Measurements from ENCODE around the gene MTX1.

DNA sequence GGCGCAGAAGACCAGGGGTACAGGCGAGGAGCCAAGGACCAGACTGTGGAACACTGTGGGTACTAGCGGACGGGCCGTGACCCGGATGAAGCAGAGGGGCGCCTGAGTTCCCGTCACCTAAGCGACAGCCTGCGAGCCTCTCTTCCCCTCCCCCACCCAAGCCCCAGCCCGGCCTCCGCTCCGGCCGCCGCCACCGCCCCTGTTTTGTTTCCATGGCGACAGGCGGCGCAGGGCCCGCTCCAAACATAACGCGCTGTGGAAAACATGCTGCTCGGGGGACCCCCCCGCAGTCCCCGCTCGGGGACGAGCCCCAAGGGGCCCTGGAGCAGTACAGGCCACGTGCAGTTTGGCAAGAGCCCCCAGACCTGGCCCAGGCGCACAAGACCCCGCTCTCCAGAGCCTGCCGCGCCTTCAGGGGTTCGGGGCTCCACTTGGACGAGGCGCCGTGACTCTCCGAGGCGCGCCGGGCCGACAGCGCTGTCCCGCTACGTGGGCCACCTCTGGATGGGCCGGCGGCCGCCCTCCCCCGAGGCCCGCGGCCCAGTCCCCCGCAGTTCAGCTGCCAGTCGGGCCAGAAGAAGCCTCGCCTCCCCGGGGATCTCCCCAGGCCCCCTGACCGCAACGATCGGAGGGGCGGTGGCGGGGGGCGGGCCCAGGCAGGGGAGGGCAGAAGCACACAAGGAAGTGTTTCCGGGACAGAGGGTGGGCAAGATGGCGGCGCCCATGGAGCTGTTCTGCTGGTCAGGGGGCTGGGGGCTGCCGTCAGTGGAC, at the start of gene MTX1:
- TF ChIP-seq, protein P1, sequence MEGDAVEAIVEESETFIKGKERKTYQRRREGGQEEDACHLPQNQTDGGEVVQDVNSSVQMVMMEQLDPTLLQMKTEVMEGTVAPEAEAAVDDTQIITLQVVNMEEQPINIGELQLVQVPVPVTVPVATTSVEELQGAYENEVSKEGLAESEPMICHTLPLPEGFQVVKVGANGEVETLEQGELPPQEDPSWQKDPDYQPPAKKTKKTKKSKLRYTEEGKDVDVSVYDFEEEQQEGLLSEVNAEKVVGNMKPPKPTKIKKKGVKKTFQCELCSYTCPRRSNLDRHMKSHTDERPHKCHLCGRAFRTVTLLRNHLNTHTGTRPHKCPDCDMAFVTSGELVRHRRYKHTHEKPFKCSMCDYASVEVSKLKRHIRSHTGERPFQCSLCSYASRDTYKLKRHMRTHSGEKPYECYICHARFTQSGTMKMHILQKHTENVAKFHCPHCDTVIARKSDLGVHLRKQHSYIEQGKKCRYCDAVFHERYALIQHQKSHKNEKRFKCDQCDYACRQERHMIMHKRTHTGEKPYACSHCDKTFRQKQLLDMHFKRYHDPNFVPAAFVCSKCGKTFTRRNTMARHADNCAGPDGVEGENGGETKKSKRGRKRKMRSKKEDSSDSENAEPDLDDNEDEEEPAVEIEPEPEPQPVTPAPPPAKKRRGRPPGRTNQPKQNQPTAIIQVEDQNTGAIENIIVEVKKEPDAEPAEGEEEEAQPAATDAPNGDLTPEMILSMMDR (optimal IDR thresholded peaks at IDR 0.05 in 1 of 3, IDR thresholded peaks at IDR 0.05 in 1 of 3, conservative IDR thresholded peaks at IDR 0.05 in 1 of 3; ENCODE audit: extremely low read depth in 1 of 3, insufficient read depth in 2 of 3, low read length in 3 of 3): no peak
- no peak for TF ChIP-seq EZH2 (IDR thresholded peaks at IDR 0.05; ENCODE audit: low read length)

Data from keratinocyte (primary cell).